ENCODE results near the gene FN1.
"Not testable (repeated sequence)": the region's sequence is repeated elsewhere in the genome, so short reads cannot be mapped to it uniquely, and the experiment has no call there.

FN1 gene

GRCh38 chr2:215324811-215325210, 111.1 kb downstream of the FN1 start:
- no peak for DNase-seq

GRCh38 chr2:215320679-215321078, 115.2 kb downstream of the FN1 start:
- DNase-seq: no peak

- DNase-seq: no peak
Observed at GRCh38 chr2:215320102-215320501, 115.8 kb downstream of the FN1 start.

DNA sequence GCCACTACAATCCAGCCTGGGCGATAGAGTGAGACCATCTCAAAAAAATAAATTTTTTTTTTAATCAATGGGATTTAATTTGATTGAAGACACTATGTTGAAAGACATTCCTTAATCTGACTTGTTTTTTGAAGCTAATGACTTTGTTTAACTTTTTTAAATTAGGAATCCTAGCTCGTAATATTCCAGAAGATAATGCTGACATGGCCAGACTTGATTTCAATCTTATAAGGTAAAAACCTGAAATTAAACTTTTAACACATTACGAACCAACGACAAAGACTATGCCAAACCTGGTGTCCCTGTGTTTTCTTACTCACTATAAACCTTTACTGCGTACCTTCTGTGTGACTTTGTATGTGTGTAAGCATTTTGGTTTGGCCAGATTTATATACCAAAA, 116.4 kb downstream of the FN1 start:
- no peak for DNase-seq

- no peak for DNase-seq
Observed at GRCh38 chr2:215316336-215316735, 119.5 kb downstream of the FN1 start.

DNA sequence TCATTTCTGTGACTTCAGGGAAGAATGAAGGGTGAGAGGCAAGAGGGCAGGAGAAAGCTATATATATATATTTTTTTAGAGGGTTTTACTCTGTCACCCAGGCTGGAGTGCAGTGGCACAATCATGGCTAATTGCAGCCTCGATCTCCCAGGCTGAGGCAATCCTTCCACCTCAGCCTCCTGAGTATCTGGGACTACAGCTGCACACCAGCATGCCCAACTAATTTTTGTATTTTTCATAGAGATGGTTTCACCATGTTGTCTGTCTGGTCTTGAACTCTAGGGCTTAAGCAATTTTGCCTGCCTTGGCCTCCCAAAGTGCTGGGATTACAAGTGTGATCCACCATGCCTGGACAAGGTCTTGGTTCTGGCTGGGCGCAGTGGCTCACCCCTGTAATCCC, 120.6 kb downstream of the FN1 start:
- no peak for DNase-seq

- no peak for DNase-seq
Observed at GRCh38 chr2:215314896-215315295, 121.0 kb downstream of the FN1 start.

- DNase-seq: no peak
Observed at GRCh38 chr2:215313255-215313613, 122.6 kb downstream of the FN1 start.

GRCh38 chr2:215311625-215312396, 124.1 kb downstream of the FN1 start, which contains the start of gene ATIC:
Gene ATIC, plus strand, starts transcription at chr2:215312059. Its CDS starts 84 bp downstream, at chr2:215312143.
- DNase-seq: peak; percentile 91

DNA sequence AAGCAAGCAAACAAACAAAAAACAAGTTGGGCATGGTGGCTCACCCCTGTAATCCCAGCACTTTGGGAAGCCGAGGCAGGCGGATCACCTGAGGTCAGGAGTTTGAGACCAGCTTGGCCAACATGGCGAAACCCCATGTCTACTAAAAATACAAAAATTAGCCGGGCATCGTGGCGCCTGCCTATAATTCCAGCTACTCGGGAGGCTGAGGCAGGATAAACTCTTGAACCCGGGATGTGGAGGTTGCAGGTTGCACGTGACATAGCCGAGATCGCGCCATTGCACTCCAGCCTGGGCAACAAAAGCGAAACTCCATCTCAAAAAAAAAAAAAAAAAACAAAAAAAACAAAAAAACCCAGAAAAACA, 124.6 kb downstream of the FN1 start:
- DNase-seq: not testable (repeated sequence)

Measured in activated naive CD4-positive, alpha-beta T cell treated with anti-CD3 and anti-CD28 coated beads, Interleukin-2, amount 50 U/mL, for 16 hours (primary cell).